ENCODE data around the gene ORMDL1.

ORMDL1 gene

GRCh38 chr2:189826039-189826438 lies 41.9 kb upstream of the ORMDL1 start:
- no peak for TF ChIP-seq CSRNP3 (CRISPR knock-in tag; IDR thresholded peaks at IDR 0.05)
- TF ChIP-seq ZNF8 (CRISPR knock-in tag; IDR thresholded peaks at IDR 0.05), result no peak
- TF ChIP-seq ZC3H10 (CRISPR knock-in tag; IDR thresholded peaks at IDR 0.05), result no peak
- TF ChIP-seq PATZ1 (CRISPR knock-in tag; IDR thresholded peaks at IDR 0.05; ENCODE audit: borderline replicate concordance), result no peak
- no peak for TF ChIP-seq PPARA (CRISPR knock-in tag; IDR thresholded peaks at IDR 0.05; ENCODE audit: borderline replicate concordance)
- ATAC-seq, result no peak

- no peak for TF ChIP-seq OSR1 (CRISPR knock-in tag; IDR thresholded peaks at IDR 0.05)
- TF ChIP-seq ZFP3 (CRISPR knock-in tag; IDR thresholded peaks at IDR 0.05), result no peak
- no peak for TF ChIP-seq TSHZ2 (CRISPR knock-in tag; IDR thresholded peaks at IDR 0.05)
- TF ChIP-seq TOX (CRISPR knock-in tag; IDR thresholded peaks at IDR 0.05; ENCODE audit: borderline replicate concordance), result no peak
- no peak for TF ChIP-seq ISL1 (CRISPR knock-in tag; IDR thresholded peaks at IDR 0.05)
- TF ChIP-seq CSRNP3 (CRISPR knock-in tag; IDR thresholded peaks at IDR 0.05), result no peak
- no peak for TF ChIP-seq PATZ1 (CRISPR knock-in tag; IDR thresholded peaks at IDR 0.05; ENCODE audit: borderline replicate concordance)
- no peak for TF ChIP-seq SNAI2 (CRISPR knock-in tag; IDR thresholded peaks at IDR 0.05)
- TF ChIP-seq TCF4 (CRISPR knock-in tag; IDR thresholded peaks at IDR 0.05; ENCODE audit: borderline replicate concordance), result no peak
- TF ChIP-seq ZNF70 (CRISPR knock-in tag; IDR thresholded peaks at IDR 0.05), result no peak
- TF ChIP-seq ZFP30 (CRISPR knock-in tag; IDR thresholded peaks at IDR 0.05), result no peak
- TF ChIP-seq CSDC2 (CRISPR knock-in tag; IDR thresholded peaks at IDR 0.05), result no peak
- no peak for ATAC-seq
These were observed 40.7 kb upstream of the ORMDL1 start for GRCh38 chr2:189824694-189825396.

GRCh38 chr2:189821953-189822748 lies 38.0 kb upstream of the ORMDL1 start:
- peak; percentile 83 for ATAC-seq
- TF ChIP-seq ESRRG (CRISPR knock-in tag; IDR thresholded peaks at IDR 0.05) (no peak), GLIS3 (CRISPR knock-in tag; IDR thresholded peaks at IDR 0.05) (no peak), TSHZ2 (CRISPR knock-in tag; IDR thresholded peaks at IDR 0.05) (no peak), POU6F1 (CRISPR knock-in tag; IDR thresholded peaks at IDR 0.05; ENCODE audit: borderline replicate concordance, low read depth) (no peak), SNAI2 (CRISPR knock-in tag; IDR thresholded peaks at IDR 0.05) (no peak), CSDC2 (CRISPR knock-in tag; IDR thresholded peaks at IDR 0.05) (no peak), RARB (CRISPR knock-in tag; IDR thresholded peaks at IDR 0.05) (no peak), ZNF8 (CRISPR knock-in tag; IDR thresholded peaks at IDR 0.05) (no peak), BACH2 (CRISPR knock-in tag; IDR thresholded peaks at IDR 0.05; ENCODE audit: borderline replicate concordance) (no peak), ZC3H10 (CRISPR knock-in tag; IDR thresholded peaks at IDR 0.05) (no peak), CSRNP3 (CRISPR knock-in tag; IDR thresholded peaks at IDR 0.05) (no peak)

Data from SK-N-SH treated with all-trans-retinoic acid at 6 μM for 48 hours (cell line).